ENCODE results near the gene TUG1.

The TUG1 gene

GRCh38 chr22:30946354-30946753 is 22.7 kb upstream of the TUG1 start:
- DNase-seq: no peak
- Histone ChIP-seq H3K4me3 (ENCODE audit: insufficient read depth, low read depth, low read length, poor library complexity, severe bottlenecking) (no peak overlapping the region), H3K27ac (ENCODE audit: insufficient read depth, low read length, poor library complexity, severe bottlenecking) (no peak overlapping the region), H3K4me1 (ENCODE audit: control insufficient read depth, insufficient read depth, low read length, poor library complexity, severe bottlenecking) (peaks cover 25% of the 10 kb centered on the region), H3K9me3 (ENCODE audit: control insufficient read depth, low read length) (no peaks in the 10 kb centered on the region), H3K36me3 (ENCODE audit: control insufficient read depth, insufficient read depth, low read length) (peaks cover 33% of the 10 kb centered on the region), H3K27me3 (replicated peaks; ENCODE audit: control insufficient read depth, insufficient read depth, low read length, poor library complexity, severe bottlenecking) (no peaks in the 10 kb centered on the region)

GRCh38 chr22:30947173-30947815 is 21.8 kb upstream of the TUG1 start:
- H3K27ac ChIP-seq (ENCODE audit: insufficient read depth, low read length, poor library complexity, severe bottlenecking): no peak overlapping the region
- no peaks in the 10 kb centered on the region for H3K9me3 ChIP-seq (ENCODE audit: control insufficient read depth, low read length)
- peaks cover 16% of the 10 kb centered on the region for H3K4me1 ChIP-seq (ENCODE audit: control insufficient read depth, insufficient read depth, low read length, poor library complexity, severe bottlenecking)
- DNase-seq: no peak
- no peak overlapping the region for H3K4me3 ChIP-seq (ENCODE audit: insufficient read depth, low read depth, low read length, poor library complexity, severe bottlenecking)
- peaks cover 33% of the 10 kb centered on the region for H3K36me3 ChIP-seq (ENCODE audit: control insufficient read depth, insufficient read depth, low read length)
- no peaks in the 10 kb centered on the region for H3K27me3 ChIP-seq (replicated peaks; ENCODE audit: control insufficient read depth, insufficient read depth, low read length, poor library complexity, severe bottlenecking)

- Histone ChIP-seq H3K4me1 (ENCODE audit: control insufficient read depth, insufficient read depth, low read length, poor library complexity, severe bottlenecking) (peaks cover 10% of the 10 kb centered on the region), H3K36me3 (ENCODE audit: control insufficient read depth, insufficient read depth, low read length) (peaks cover 33% of the 10 kb centered on the region), H3K27ac (ENCODE audit: insufficient read depth, low read length, poor library complexity, severe bottlenecking) (no peak overlapping the region), H3K9me3 (ENCODE audit: control insufficient read depth, low read length) (no peaks in the 10 kb centered on the region), H3K27me3 (replicated peaks; ENCODE audit: control insufficient read depth, insufficient read depth, low read length, poor library complexity, severe bottlenecking) (no peaks in the 10 kb centered on the region), H3K4me3 (ENCODE audit: insufficient read depth, low read depth, low read length, poor library complexity, severe bottlenecking) (no peak overlapping the region)
- no peak for DNase-seq
These were observed 21.1 kb upstream of the TUG1 start for GRCh38 chr22:30947816-30948454.

- H3K4me3 ChIP-seq (ENCODE audit: insufficient read depth, low read depth, low read length, poor library complexity, severe bottlenecking): no peak overlapping the region
- no peaks in the 10 kb centered on the region for H3K9me3 ChIP-seq (ENCODE audit: control insufficient read depth, low read length)
- no peaks in the 10 kb centered on the region for H3K27me3 ChIP-seq (replicated peaks; ENCODE audit: control insufficient read depth, insufficient read depth, low read length, poor library complexity, severe bottlenecking)
- peaks cover 33% of the 10 kb centered on the region for H3K36me3 ChIP-seq (ENCODE audit: control insufficient read depth, insufficient read depth, low read length)
- DNase-seq: no peak
- peaks cover under 1% of the 10 kb centered on the region for H3K4me1 ChIP-seq (ENCODE audit: control insufficient read depth, insufficient read depth, low read length, poor library complexity, severe bottlenecking)
- H3K27ac ChIP-seq (ENCODE audit: insufficient read depth, low read length, poor library complexity, severe bottlenecking): no peak overlapping the region
These were observed 20.1 kb upstream of the TUG1 start for GRCh38 chr22:30948930-30949342.

- H3K36me3 ChIP-seq (ENCODE audit: control insufficient read depth, insufficient read depth, low read length): peaks cover 24% of the 10 kb centered on the region
- no peak overlapping the region for H3K4me3 ChIP-seq (ENCODE audit: insufficient read depth, low read depth, low read length, poor library complexity, severe bottlenecking)
- H3K9me3 ChIP-seq (ENCODE audit: control insufficient read depth, low read length): no peaks in the 10 kb centered on the region
- no peaks in the 10 kb centered on the region for H3K27me3 ChIP-seq (replicated peaks; ENCODE audit: control insufficient read depth, insufficient read depth, low read length, poor library complexity, severe bottlenecking)
- no peak for DNase-seq
- H3K27ac ChIP-seq (ENCODE audit: insufficient read depth, low read length, poor library complexity, severe bottlenecking): no peak overlapping the region
- no peaks in the 10 kb centered on the region for H3K4me1 ChIP-seq (ENCODE audit: control insufficient read depth, insufficient read depth, low read length, poor library complexity, severe bottlenecking)
These were observed 19.0 kb upstream of the TUG1 start for GRCh38 chr22:30949934-30950660.

- H3K4me1 ChIP-seq (ENCODE audit: control insufficient read depth, insufficient read depth, low read length, poor library complexity, severe bottlenecking): no peaks in the 10 kb centered on the region
These were observed 15.9 kb upstream of the TUG1 start for GRCh38 chr22:30953206-30953605.

GRCh38 chr22:30955153-30955552 is 13.9 kb upstream of the TUG1 start:
- Histone ChIP-seq H3K36me3 (ENCODE audit: control insufficient read depth, insufficient read depth, low read length) (peaks cover 3% of the 10 kb centered on the region), H3K9me3 (ENCODE audit: control insufficient read depth, low read length) (no peaks in the 10 kb centered on the region), H3K27ac (ENCODE audit: insufficient read depth, low read length, poor library complexity, severe bottlenecking) (no peak overlapping the region), H3K27me3 (replicated peaks; ENCODE audit: control insufficient read depth, insufficient read depth, low read length, poor library complexity, severe bottlenecking) (no peaks in the 10 kb centered on the region), H3K4me1 (ENCODE audit: control insufficient read depth, insufficient read depth, low read length, poor library complexity, severe bottlenecking) (no peaks in the 10 kb centered on the region), H3K4me3 (ENCODE audit: insufficient read depth, low read depth, low read length, poor library complexity, severe bottlenecking) (no peak overlapping the region)
- DNase-seq: no peak

More at GRCh38 chr22:30953206-30953605, 15.9 kb upstream of the TUG1 start:
- DNase-seq: no peak
- no peak overlapping the region for H3K27ac ChIP-seq (ENCODE audit: insufficient read depth, low read length, poor library complexity, severe bottlenecking)
- no peaks in the 10 kb centered on the region for H3K9me3 ChIP-seq (ENCODE audit: control insufficient read depth, low read length)
- no peaks in the 10 kb centered on the region for H3K27me3 ChIP-seq (replicated peaks; ENCODE audit: control insufficient read depth, insufficient read depth, low read length, poor library complexity, severe bottlenecking)
- H3K36me3 ChIP-seq (ENCODE audit: control insufficient read depth, insufficient read depth, low read length): peaks cover 20% of the 10 kb centered on the region
- no peak overlapping the region for H3K4me3 ChIP-seq (ENCODE audit: insufficient read depth, low read depth, low read length, poor library complexity, severe bottlenecking)

- Histone ChIP-seq H3K9me3 (ENCODE audit: control insufficient read depth, low read length) (no peaks in the 10 kb centered on the region), H3K4me3 (ENCODE audit: insufficient read depth, low read depth, low read length, poor library complexity, severe bottlenecking) (no peak overlapping the region), H3K36me3 (ENCODE audit: control insufficient read depth, insufficient read depth, low read length) (no peaks in the 10 kb centered on the region), H3K27ac (ENCODE audit: insufficient read depth, low read length, poor library complexity, severe bottlenecking) (no peak overlapping the region), H3K4me1 (ENCODE audit: control insufficient read depth, insufficient read depth, low read length, poor library complexity, severe bottlenecking) (peaks cover 6% of the 10 kb centered on the region), H3K27me3 (replicated peaks; ENCODE audit: control insufficient read depth, insufficient read depth, low read length, poor library complexity, severe bottlenecking) (no peaks in the 10 kb centered on the region)
- no peak for DNase-seq
These were observed 4.2 kb upstream of the TUG1 start for GRCh38 chr22:30964858-30965257.

GRCh38 chr22:30968015-30968923 is 796 bp upstream of the TUG1 start, which contains the start of gene MORC2:
Gene MORC2, minus strand, starts transcription at chr22:30968774. Its CDS starts 885 bp downstream, at chr22:30967889.
- H3K36me3 ChIP-seq (ENCODE audit: control insufficient read depth, insufficient read depth, low read length): peaks cover 24% of the 10 kb centered on the region
- no peak for DNase-seq
- peak within 1 kb of the TSS; percentile 70 for H3K4me3 ChIP-seq (ENCODE audit: insufficient read depth, low read depth, low read length, poor library complexity, severe bottlenecking)

More at GRCh38 chr22:30968015-30968923, 796 bp upstream of the TUG1 start, which contains the start of gene MORC2:
- Histone ChIP-seq H3K27ac (ENCODE audit: insufficient read depth, low read length, poor library complexity, severe bottlenecking) (peak within 1 kb of the TSS; percentile 94), H3K9me3 (ENCODE audit: control insufficient read depth, low read length) (peaks cover 18% of the 10 kb centered on the region), H3K27me3 (replicated peaks; ENCODE audit: control insufficient read depth, insufficient read depth, low read length, poor library complexity, severe bottlenecking) (no peaks in the 10 kb centered on the region), H3K4me1 (ENCODE audit: control insufficient read depth, insufficient read depth, low read length, poor library complexity, severe bottlenecking) (peaks cover 13% of the 10 kb centered on the region)
